DMS53 treated with DMSO at 0.1 percent for 48 hours (cell line): Measurements from ENCODE around the gene ERBB3.

Experiments used
- DNase-seq: peaks from one replicate; lab custom pipeline; 2025; ENCODE audit not compliant: unreplicated experiment; lab: John Stamatoyannopoulos, UW

ERBB3 gene

GRCh38 chr12:56129942-56130495, 50.1 kb downstream of the ERBB3 start:
- DNase-seq, result no peak

GRCh38 chr12:56130876-56131275, 50.9 kb downstream of the ERBB3 start:
- DNase-seq, result no peak

- DNase-seq, result no peak
Measured at GRCh38 chr12:56134897-56135296, 54.9 kb downstream of the ERBB3 start.

GRCh38 chr12:56137853-56138571, 58.0 kb downstream of the ERBB3 start:
- no peak for DNase-seq

GRCh38 chr12:56141946-56142784, 62.2 kb downstream of the ERBB3 start:
- DNase-seq, result no peak

GRCh38 chr12:56143217-56143616, 63.3 kb downstream of the ERBB3 start:
- no peak for DNase-seq

GRCh38 chr12:56143870-56144269, 63.9 kb downstream of the ERBB3 start:
- no peak for DNase-seq

- no peak for DNase-seq
Measured at GRCh38 chr12:56145217-56145616, 65.3 kb downstream of the ERBB3 start.

GRCh38 chr12:56146492-56147460, 66.8 kb downstream of the ERBB3 start:
- no peak for DNase-seq

GRCh38 chr12:56150563-56150962, 70.6 kb downstream of the ERBB3 start:
- DNase-seq, result no peak

GRCh38 chr12:56151672-56152131, 71.7 kb downstream of the ERBB3 start:
- DNase-seq, result peak; percentile 66

GRCh38 chr12:56152132-56152755, 72.3 kb downstream of the ERBB3 start, which contains the start of gene MYL6B:
TSS of gene MYL6B (plus strand) at chr12:56152587. CDS start at chr12:56153919, 1,332 bp downstream.
- DNase-seq, result peak; percentile 86
